AG09309 (cell line): ENCODE results near the gene PPME1.

Experiments
- DNase-seq: peaks from one replicate; pipeline ENCODE4 v3.0.0-alpha.2; 2010; ENCODE audit warnings: low read depth
- H3K4me3 ChIP-seq: 2 replicates; pipeline ENCODE4 v1.5.1; 2011; ENCODE audit warnings: mild to moderate bottlenecking, low read depth, low read length, moderate library complexity; ENCODE audit not compliant: control insufficient read depth
- TF ChIP-seq, protein P1 (sequence below): IDR thresholded peaks from 2 replicates; pipeline ENCODE4 v1.5.1; 2011; ENCODE audit warnings: mild to moderate bottlenecking, low read depth, low read length, inconsistent platforms; ENCODE audit not compliant: insufficient read depth, control insufficient read depth; ENCODE audit errors: missing control alignments

PPME1 gene

DNA sequence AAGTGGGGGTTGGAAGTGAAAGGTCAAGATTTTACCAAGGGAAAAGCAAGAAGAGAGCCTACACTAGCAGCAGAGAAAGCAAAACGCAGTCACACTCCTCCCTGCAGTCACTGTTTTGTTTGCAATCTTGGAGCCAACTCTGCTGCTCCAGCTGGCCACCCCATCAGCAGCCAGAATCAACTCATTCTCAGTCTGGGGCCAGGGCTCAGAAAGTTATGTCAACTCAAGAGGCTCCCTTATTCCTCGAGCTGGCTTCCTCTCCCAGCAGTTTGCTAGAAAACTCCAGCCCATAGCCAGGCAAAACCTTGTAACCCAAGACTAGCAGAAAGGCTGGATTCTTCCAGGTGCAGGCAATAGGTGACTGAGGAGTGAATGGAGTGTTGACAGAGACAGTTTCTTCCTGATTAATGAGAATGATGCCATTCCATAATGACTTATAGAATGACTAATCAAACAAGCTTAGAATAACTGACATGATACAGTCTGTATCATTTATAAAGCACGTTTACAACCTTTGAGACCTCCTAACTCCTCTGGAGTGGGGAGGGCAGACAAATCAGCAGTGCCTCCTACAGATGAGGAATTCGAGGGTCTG lies 87.0 kb downstream of the PPME1 start:
- TF ChIP-seq, protein P1, sequence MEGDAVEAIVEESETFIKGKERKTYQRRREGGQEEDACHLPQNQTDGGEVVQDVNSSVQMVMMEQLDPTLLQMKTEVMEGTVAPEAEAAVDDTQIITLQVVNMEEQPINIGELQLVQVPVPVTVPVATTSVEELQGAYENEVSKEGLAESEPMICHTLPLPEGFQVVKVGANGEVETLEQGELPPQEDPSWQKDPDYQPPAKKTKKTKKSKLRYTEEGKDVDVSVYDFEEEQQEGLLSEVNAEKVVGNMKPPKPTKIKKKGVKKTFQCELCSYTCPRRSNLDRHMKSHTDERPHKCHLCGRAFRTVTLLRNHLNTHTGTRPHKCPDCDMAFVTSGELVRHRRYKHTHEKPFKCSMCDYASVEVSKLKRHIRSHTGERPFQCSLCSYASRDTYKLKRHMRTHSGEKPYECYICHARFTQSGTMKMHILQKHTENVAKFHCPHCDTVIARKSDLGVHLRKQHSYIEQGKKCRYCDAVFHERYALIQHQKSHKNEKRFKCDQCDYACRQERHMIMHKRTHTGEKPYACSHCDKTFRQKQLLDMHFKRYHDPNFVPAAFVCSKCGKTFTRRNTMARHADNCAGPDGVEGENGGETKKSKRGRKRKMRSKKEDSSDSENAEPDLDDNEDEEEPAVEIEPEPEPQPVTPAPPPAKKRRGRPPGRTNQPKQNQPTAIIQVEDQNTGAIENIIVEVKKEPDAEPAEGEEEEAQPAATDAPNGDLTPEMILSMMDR = no peak
- no peak for DNase-seq

DNA sequence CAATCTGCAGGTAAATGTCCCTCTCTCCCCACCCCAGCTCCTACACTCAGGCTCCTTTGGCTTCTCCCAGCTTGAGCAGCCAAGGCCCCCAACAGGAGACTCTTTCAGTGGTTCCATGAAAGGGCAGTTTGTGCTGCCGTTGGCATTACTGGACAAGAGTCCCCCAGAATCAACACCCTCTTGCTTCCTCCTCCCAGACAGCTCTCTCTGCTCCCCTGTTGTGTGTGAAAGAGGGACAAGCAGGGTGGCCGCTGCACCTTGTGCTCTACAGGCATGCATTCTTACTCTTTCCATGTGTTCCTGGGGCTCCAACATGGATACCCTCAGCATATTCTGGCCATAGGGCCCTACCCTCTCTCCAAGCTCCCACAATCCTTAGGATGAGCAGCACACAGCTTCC lies 91.6 kb downstream of the PPME1 start:
- no peak for DNase-seq
- TF ChIP-seq, protein P1 = no peak

More for the DNA sequence above, 87.0 kb downstream of the PPME1 start:
- H3K4me3 ChIP-seq = no peak overlapping the region

DNA sequence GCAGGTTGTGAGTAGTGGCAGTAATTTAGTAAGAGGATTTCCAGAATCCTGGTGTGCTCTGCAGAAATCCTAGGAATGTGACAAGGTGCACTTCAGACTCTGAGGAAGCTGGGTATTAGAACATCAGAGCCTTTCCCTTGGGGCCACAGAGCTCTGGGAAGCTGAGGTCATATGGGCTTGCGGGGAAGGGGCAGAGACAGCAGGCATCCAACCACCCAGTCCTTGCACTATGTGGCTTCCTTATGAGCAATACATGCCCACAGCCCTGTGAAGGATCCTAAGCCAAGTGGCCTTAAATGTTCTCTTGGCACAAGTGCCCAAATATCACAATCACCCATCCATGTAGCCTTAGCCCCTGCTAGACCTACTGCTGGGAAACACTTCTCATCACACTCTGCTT lies 94.2 kb downstream of the PPME1 start:
- no peak overlapping the region for H3K4me3 ChIP-seq
- DNase-seq = no peak
- TF ChIP-seq, protein P1 = no peak

More for the DNA sequence above, 91.6 kb downstream of the PPME1 start:
- H3K4me3 ChIP-seq = no peak overlapping the region

DNA sequence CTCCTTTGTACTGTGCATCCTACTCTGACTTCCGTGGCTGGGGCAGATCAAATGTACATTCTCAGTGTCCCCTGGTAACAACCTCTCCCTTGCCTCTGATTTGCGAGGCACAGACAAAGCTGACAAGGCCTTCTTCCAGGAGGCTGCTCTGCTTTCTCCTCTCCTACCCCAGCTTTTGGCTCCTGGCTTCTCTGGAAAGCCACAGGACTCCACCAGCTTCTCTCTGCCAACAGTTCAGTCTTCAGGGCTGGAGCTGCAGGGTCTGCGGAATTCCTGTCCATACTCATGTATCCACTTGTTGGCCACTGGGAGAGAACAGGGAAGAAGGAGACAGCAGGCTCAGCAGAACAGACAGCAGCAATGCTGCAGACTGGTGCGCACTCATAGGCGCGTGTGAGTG lies 95.9 kb downstream of the PPME1 start:
- no peak for DNase-seq
- TF ChIP-seq, protein P1 = no peak

DNA sequence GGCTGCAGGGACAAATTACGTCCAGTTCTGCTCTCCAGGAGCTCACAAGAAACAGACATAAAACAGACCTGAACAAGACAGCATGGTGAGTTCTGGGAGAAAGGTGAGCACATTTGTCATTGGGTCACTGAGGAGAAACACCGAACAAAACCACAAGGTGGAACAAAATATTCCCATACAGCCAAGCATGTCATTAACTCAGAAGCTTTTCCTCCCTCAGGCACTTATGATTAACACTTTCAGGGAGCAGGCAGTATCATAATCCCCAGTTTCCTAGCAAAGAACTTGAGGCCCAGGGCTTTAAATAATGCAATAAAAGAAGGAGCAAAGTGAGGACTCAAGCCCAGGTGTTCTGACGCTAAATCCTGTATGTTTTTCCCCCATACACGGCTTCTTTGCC lies 97.4 kb downstream of the PPME1 start:
- no peak overlapping the region for H3K4me3 ChIP-seq
- DNase-seq = no peak
- TF ChIP-seq, protein P1 = no peak

More for the DNA sequence above, 95.9 kb downstream of the PPME1 start:
- H3K4me3 ChIP-seq = no peak overlapping the region

DNA sequence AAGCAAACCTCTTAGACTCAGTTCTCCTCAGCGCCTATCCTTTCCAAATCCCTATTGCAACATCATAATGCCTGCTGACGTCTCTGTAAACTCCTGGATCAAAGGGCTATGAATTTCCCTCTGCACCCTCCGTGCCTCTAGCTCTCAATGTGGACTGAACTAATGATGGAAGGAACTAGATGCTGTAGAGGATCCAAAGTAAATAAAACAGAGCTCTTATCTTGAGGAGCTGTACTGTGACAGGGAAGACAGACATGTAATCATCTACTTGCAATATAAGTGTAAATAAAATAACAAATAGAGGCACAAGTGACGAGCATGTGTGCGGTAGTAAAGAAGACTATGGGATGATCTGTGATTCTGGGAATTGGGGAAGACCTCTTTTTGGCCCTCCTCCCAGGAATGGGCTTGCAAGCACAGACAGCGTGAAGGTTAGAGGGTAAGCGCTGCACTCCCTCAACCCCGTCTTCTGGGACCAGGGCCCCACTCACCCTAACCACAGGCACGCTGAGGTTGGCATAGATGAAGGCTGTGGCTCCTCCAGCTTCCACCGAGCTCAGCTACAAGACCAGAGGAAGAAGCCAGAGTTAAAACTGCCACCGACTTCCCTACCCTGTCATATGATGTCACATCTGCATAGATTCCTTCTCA lies 98.2 kb downstream of the PPME1 start:
- TF ChIP-seq, protein P1 = no peak
- H3K4me3 ChIP-seq = no peak overlapping the region
- DNase-seq = no peak

DNA sequence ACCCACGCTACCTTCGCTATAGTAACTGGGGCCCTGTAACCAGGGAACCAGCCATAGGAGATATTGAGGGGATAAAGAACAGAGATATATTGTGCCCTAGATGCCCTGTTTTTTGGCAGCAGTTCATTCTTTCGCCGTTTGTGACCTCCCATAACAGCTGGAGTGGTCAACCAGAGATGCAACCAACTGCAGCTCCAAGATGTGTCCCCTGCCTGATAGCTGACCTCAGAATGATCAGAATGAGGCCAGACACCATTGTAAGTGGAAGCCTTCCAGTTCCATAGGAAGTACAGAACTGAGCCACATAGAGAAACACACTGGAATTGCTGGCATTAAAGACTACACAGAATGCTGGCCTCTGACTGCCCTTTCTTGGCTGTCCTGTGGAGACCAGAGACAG lies 101.2 kb downstream of the PPME1 start:
- TF ChIP-seq, protein P1 = no peak

More for the DNA sequence above, 101.2 kb downstream of the PPME1 start:
- no peak for DNase-seq
- H3K4me3 ChIP-seq = no peak overlapping the region
